ENCODE results near the gene XBP1. TPM values are rescaled to one million over a fixed set of nuclear protein-coding genes. Genes with fewer than 3 reads are reported as not detected.

The XBP1 gene
- total RNA-seq, 1 experiment from 2014 or later = 81.3 TPM

GRCh38 chr22:28750471-28750881 lies 49.9 kb downstream of the XBP1 start:
- POLR2A ChIA-PET = interaction anchor here (0.7 to 0.9 kb wide), 2 partner anchors 9 to 45 kb away, joined by 3 read pairs; partner anchors contain the start of gene CHEK2
- DNase-seq (ENCODE audit: low read depth, low spot score) = no peak
- H3K4me1 ChIP-seq (ENCODE audit: control insufficient read depth in 1 of 2, insufficient read depth in 2 of 2, low read length in 2 of 2) = no peaks in the 10 kb centered on the region
- TF ChIP-seq CEBPB (IDR thresholded peaks at IDR 0.05; ENCODE audit: low read depth) = no peak
- no peak for TF ChIP-seq EGR1 (IDR thresholded peaks at IDR 0.05; ENCODE audit: low read depth)
- no peak for TF ChIP-seq EZH2phosphoT487 (IDR thresholded peaks at IDR 0.05; ENCODE audit: borderline replicate concordance)
- TF ChIP-seq, protein P1, sequence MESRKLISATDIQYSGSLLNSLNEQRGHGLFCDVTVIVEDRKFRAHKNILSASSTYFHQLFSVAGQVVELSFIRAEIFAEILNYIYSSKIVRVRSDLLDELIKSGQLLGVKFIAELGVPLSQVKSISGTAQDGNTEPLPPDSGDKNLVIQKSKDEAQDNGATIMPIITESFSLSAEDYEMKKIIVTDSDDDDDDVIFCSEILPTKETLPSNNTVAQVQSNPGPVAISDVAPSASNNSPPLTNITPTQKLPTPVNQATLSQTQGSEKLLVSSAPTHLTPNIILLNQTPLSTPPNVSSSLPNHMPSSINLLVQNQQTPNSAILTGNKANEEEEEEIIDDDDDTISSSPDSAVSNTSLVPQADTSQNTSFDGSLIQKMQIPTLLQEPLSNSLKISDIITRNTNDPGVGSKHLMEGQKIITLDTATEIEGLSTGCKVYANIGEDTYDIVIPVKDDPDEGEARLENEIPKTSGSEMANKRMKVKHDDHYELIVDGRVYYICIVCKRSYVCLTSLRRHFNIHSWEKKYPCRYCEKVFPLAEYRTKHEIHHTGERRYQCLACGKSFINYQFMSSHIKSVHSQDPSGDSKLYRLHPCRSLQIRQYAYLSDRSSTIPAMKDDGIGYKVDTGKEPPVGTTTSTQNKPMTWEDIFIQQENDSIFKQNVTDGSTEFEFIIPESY (IDR thresholded peaks at IDR 0.05; ENCODE audit: extremely low read depth, insufficient replicate concordance, low read length) = no peak
- no peak for TF ChIP-seq REST (IDR thresholded peaks at IDR 0.05; ENCODE audit: low read depth)
- no peak for TF ChIP-seq JUND (IDR thresholded peaks at IDR 0.05)
- TF ChIP-seq ELF1 (IDR thresholded peaks at IDR 0.05; ENCODE audit: borderline replicate concordance, low read depth) = no peak
- TF ChIP-seq, protein P2, sequence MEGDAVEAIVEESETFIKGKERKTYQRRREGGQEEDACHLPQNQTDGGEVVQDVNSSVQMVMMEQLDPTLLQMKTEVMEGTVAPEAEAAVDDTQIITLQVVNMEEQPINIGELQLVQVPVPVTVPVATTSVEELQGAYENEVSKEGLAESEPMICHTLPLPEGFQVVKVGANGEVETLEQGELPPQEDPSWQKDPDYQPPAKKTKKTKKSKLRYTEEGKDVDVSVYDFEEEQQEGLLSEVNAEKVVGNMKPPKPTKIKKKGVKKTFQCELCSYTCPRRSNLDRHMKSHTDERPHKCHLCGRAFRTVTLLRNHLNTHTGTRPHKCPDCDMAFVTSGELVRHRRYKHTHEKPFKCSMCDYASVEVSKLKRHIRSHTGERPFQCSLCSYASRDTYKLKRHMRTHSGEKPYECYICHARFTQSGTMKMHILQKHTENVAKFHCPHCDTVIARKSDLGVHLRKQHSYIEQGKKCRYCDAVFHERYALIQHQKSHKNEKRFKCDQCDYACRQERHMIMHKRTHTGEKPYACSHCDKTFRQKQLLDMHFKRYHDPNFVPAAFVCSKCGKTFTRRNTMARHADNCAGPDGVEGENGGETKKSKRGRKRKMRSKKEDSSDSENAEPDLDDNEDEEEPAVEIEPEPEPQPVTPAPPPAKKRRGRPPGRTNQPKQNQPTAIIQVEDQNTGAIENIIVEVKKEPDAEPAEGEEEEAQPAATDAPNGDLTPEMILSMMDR (IDR thresholded peaks at IDR 0.05 in 2 of 3, conservative IDR thresholded peaks at IDR 0.05 in 1 of 3; ENCODE audit: borderline replicate concordance in 1 of 3, insufficient read depth in 1 of 3, low read depth in 2 of 3, low read length in 2 of 3) = no peak
- TF ChIP-seq SIN3A (IDR thresholded peaks at IDR 0.05; ENCODE audit: low read depth) = no peak
- no peak for TF ChIP-seq POLR2AphosphoS5 (IDR thresholded peaks at IDR 0.05; ENCODE audit: low read depth, low read length)
- no peak for TF ChIP-seq RAD21 (IDR thresholded peaks at IDR 0.05; ENCODE audit: low read depth)
- TF ChIP-seq SP1 (IDR thresholded peaks at IDR 0.05; ENCODE audit: low read depth) = no peak
- TF ChIP-seq POLR2A (IDR thresholded peaks at IDR 0.05; ENCODE audit: borderline replicate concordance, extremely low read depth, insufficient read depth, insufficient read length) = no peak
- no peak for TF ChIP-seq FOSL1 (IDR thresholded peaks at IDR 0.05; ENCODE audit: low read depth)
- TF ChIP-seq, protein P3, sequence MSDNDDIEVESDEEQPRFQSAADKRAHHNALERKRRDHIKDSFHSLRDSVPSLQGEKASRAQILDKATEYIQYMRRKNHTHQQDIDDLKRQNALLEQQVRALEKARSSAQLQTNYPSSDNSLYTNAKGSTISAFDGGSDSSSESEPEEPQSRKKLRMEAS (IDR thresholded peaks at IDR 0.05) = no peak
- TF ChIP-seq ZNF274 (IDR thresholded peaks at IDR 0.05; ENCODE audit: low read depth, low read length) = no peak
- TF ChIP-seq SRF (IDR thresholded peaks at IDR 0.05; ENCODE audit: low read depth) = no peak
- no peak for TF ChIP-seq EZH2 (IDR thresholded peaks at IDR 0.05)
- H3K4me2 ChIP-seq (ENCODE audit: low read length) = no peak overlapping the region
- no peaks in the 10 kb centered on the region for H3K27me3 ChIP-seq (ENCODE audit: insufficient read depth, low read length)
- intact Hi-C loops (cut with micrococcal nuclease) = no loop called here
- no peak overlapping the region for H3K4me3 ChIP-seq (replicated peaks in 1 of 2; ENCODE audit: low read depth in 1 of 2, low read length in 2 of 2)
- H3K27ac ChIP-seq (ENCODE audit: low read depth, low read length) = no peak overlapping the region
- H3K79me2 ChIP-seq (ENCODE audit: insufficient read depth, low read length) = no peaks in the 10 kb centered on the region
- H3K9me2 ChIP-seq (ENCODE audit: insufficient read depth) = no peaks in the 10 kb centered on the region
- no peaks in the 10 kb centered on the region for H3K9me3 ChIP-seq (ENCODE audit: control insufficient read depth in 1 of 2, insufficient read depth in 1 of 2, low read depth in 1 of 2, low read length in 2 of 2)
- CTCF ChIA-PET = no interaction called here
- ATAC-seq = no peak
- H3K9ac ChIP-seq (ENCODE audit: low read length) = no peak overlapping the region
- no peak overlapping the region for H2AFZ ChIP-seq (ENCODE audit: low read depth, low read length, poor library complexity, severe bottlenecking)
- no peaks in the 10 kb centered on the region for H4K20me1 ChIP-seq (ENCODE audit: insufficient read depth)
- RAD21 ChIA-PET (ENCODE audit: low non-redundant PET in 1 of 2, low total read pairs in 2 of 2, uncharacterized antibody in 2 of 2, unreplicated experiment in 2 of 2) = no interaction called here
- peaks cover 5 to 12% of the 10 kb centered on the region in 2 experiments; a peak in 3 of 4 replicates for H3K36me3 ChIP-seq (ENCODE audit: control insufficient read depth in 1 of 2, insufficient read depth in 2 of 2, low read length in 2 of 2)
- no TSS peak for BruUV-seq (replicated peaks)
